AG04450 (cell line): ENCODE results near the gene C1QTNF4. TPM values are rescaled to one million over a fixed set of nuclear protein-coding genes. Genes with fewer than 3 reads are reported as not detected.

Experiments used
- CTCF ChIA-PET: fragments of 300-600, 350-600 bp; formaldehyde crosslinking; extraction: SDS; loops from one replicate; lab custom pipeline; 2022; ENCODE audit warnings: antibody characterized with exemption, inconsistent platforms; lab: Charles Lee
- POLR2A ChIA-PET: fragments of 350-600 bp; formaldehyde crosslinking; extraction: SDS; loops from one replicate; lab custom pipeline; 2021; ENCODE audit warnings: antibody characterized with exemption, inconsistent platforms; lab: Yijun Ruan, JAX
- DNase-seq: peaks from one replicate; pipeline ENCODE4 v3.0.0-alpha.2; 2011; ENCODE audit warnings: low read depth, low spot score
- H3K27ac ChIP-seq: one replicate; pipeline ENCODE4 v1.5.1; 2012; ENCODE audit warnings: low read depth, low read length, control low read depth
- H3K27me3 ChIP-seq: one replicate; pipeline ENCODE4 v1.6.0; 2012; ENCODE audit warnings: low read length; ENCODE audit not compliant: control insufficient read depth, insufficient read depth
- H3K4me3 ChIP-seq: 2 replicates; pipeline ENCODE4 v1.5.1; 2011; ENCODE audit warnings: mild to moderate bottlenecking, low read depth, low read length, control low read depth
- H3K9me3 ChIP-seq: 2 replicates; pipeline ENCODE4 v1.5.1; 2012; ENCODE audit warnings: low read length; ENCODE audit not compliant: control insufficient read depth, insufficient read depth
- polyA plus RNA-seq: library from polyadenylated mRNA; depleted of rRNA; stranded (reverse); fragments of >200 nt; gene quantifications from 2 replicates; pipeline ENCODE4 v1.2.3, GENCODE V29; 2011
- TF ChIP-seq, protein P1 (sequence below): IDR thresholded peaks from 2 replicates; pipeline ENCODE4 v1.5.1; 2011; ENCODE audit warnings: low read depth, low read length, control low read depth, inconsistent platforms

The C1QTNF4 gene
- polyA plus RNA-seq, 1 experiment = 0.14 TPM

GRCh38 chr11:47631473-47631872 lies 37.3 kb upstream of the C1QTNF4 start:
- TF ChIP-seq, protein P1, sequence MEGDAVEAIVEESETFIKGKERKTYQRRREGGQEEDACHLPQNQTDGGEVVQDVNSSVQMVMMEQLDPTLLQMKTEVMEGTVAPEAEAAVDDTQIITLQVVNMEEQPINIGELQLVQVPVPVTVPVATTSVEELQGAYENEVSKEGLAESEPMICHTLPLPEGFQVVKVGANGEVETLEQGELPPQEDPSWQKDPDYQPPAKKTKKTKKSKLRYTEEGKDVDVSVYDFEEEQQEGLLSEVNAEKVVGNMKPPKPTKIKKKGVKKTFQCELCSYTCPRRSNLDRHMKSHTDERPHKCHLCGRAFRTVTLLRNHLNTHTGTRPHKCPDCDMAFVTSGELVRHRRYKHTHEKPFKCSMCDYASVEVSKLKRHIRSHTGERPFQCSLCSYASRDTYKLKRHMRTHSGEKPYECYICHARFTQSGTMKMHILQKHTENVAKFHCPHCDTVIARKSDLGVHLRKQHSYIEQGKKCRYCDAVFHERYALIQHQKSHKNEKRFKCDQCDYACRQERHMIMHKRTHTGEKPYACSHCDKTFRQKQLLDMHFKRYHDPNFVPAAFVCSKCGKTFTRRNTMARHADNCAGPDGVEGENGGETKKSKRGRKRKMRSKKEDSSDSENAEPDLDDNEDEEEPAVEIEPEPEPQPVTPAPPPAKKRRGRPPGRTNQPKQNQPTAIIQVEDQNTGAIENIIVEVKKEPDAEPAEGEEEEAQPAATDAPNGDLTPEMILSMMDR = no peak
- no peak overlapping the region for H3K27ac ChIP-seq
- H3K9me3 ChIP-seq = no peaks in the 10 kb centered on the region
- DNase-seq = no peak
- no peak overlapping the region for H3K4me3 ChIP-seq
- ChIA-PET CTCF (no interaction called here), POLR2A (no interaction called here)
- H3K27me3 ChIP-seq = no peaks in the 10 kb centered on the region

DNA sequence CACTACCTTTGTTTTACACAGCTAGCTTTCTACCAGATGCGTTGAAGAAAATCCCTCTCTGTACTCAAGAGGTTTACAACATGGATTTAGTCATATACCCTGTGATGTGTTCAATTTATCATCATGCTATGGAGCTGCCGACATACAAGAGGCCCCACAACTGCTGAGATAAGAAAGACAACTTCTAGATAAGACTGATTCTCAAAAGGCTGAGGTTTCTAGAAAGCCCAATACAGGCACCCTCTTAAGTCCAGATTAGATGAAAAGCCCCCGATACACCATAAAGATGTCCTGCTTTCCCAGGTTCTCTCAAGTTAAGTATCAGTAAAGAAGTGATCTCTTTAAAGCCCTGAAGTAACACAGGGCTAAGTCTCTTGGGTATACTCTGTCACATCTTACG lies 33.8 kb upstream of the C1QTNF4 start:
- Histone ChIP-seq H3K27ac (no peak overlapping the region), H3K4me3 (no peak overlapping the region), H3K9me3 (no peaks in the 10 kb centered on the region), H3K27me3 (no peaks in the 10 kb centered on the region)
- ChIA-PET CTCF (interaction anchor here (0.6 to 1.8 kb wide), 2 partner anchors 11 to 189 kb away, joined by 5 to 7 read pairs; no protein-coding TSS in a partner anchor), POLR2A (no interaction called here)
- no peak for DNase-seq
- TF ChIP-seq, protein P1 = no peak

- POLR2A ChIA-PET = no interaction called here
- TF ChIP-seq, protein P1 = no peak
- CTCF ChIA-PET = interaction anchor here (1.3 kb wide), 1 partner anchor 9 kb away, joined by 4 read pairs; no protein-coding TSS in a partner anchor
These were observed 32.0 kb upstream of the C1QTNF4 start for GRCh38 chr11:47626234-47626633.

GRCh38 chr11:47620836-47621378 lies 26.7 kb upstream of the C1QTNF4 start:
- H3K27me3 ChIP-seq = no peaks in the 10 kb centered on the region
- no peak overlapping the region for H3K27ac ChIP-seq
- POLR2A ChIA-PET = no interaction called here
- no peaks in the 10 kb centered on the region for H3K9me3 ChIP-seq
- TF ChIP-seq, protein P1 = no peak
- CTCF ChIA-PET = interaction anchor here (0.8 to 1.2 kb wide), 2 partner anchors 103 to 247 kb away, joined by 3 to 6 read pairs; no protein-coding TSS in a partner anchor
- no peak overlapping the region for H3K4me3 ChIP-seq
- no peak for DNase-seq

More at GRCh38 chr11:47626234-47626633, 32.0 kb upstream of the C1QTNF4 start:
- Histone ChIP-seq H3K4me3 (no peak overlapping the region), H3K27ac (no peak overlapping the region), H3K27me3 (no peaks in the 10 kb centered on the region), H3K9me3 (no peaks in the 10 kb centered on the region)
- no peak for DNase-seq

GRCh38 chr11:47617417-47617809 lies 23.2 kb upstream of the C1QTNF4 start:
- no peak overlapping the region for H3K27ac ChIP-seq
- no peaks in the 10 kb centered on the region for H3K9me3 ChIP-seq
- ChIA-PET POLR2A (interaction anchor here (0.8 to 1.3 kb wide), 2 partner anchors 9 to 218 kb away, joined by 3 to 5 read pairs; no protein-coding TSS in a partner anchor), CTCF (interaction anchor here (0.6 to 4.3 kb wide), 15 partner anchors 9 to 244 kb away, joined by 3 to 39 read pairs (median 6); partner anchors contain the start of genes CELF1, KBTBD4 and NDUFS3)
- DNase-seq = peak; percentile 44
- TF ChIP-seq, protein P1 = no peak
- no peak overlapping the region for H3K4me3 ChIP-seq
- H3K27me3 ChIP-seq = no peaks in the 10 kb centered on the region
